Hepatocyte (in vitro differentiated cells): ENCODE measurements around the gene SLC39A7. TPM values are rescaled to one million over a fixed set of nuclear protein-coding genes. Genes with fewer than 3 reads are reported as not detected.

Source experiments
- DNase-seq: peaks from one replicate; pipeline ENCODE4 v3.0.0-alpha.2; 2016; ENCODE audit warnings: low spot score
- H2AFZ ChIP-seq: fragments of 200-600 bp; sonication (generic); 2 replicates; pipeline ENCODE4 v1.6.0; 2016; ENCODE audit warnings: antibody characterized with exemption, mild to moderate bottlenecking
- H3K27ac ChIP-seq: fragments of 200-600 bp; sonication (generic); 2 replicates; pipeline ENCODE4 v1.5.1; 2016; ENCODE audit warnings: mild to moderate bottlenecking
- H3K27me3 ChIP-seq: fragments of 200-600 bp; sonication (generic); 2 replicates; pipeline ENCODE4 v1.6.1; 2016
- H3K36me3 ChIP-seq: fragments of 200-600 bp; sonication (generic); replicated peaks from 2 replicates; pipeline ENCODE4 v1.5.1; 2016; ENCODE audit warnings: low read depth; ENCODE audit not compliant: insufficient read depth
- H3K4me1 ChIP-seq: fragments of 200-600 bp; sonication (generic); 2 replicates; pipeline ENCODE4 v1.5.1; 2016; ENCODE audit warnings: mild to moderate bottlenecking, moderate library complexity; ENCODE audit not compliant: insufficient read depth
- H3K4me2 ChIP-seq: fragments of 200-600 bp; sonication (generic); 2 replicates; pipeline ENCODE4 v1.6.0; 2016
- H3K4me3 ChIP-seq: fragments of 200-600 bp; sonication (generic); 2 replicates; pipeline ENCODE4 v1.5.1; 2016; ENCODE audit warnings: mild to moderate bottlenecking
- H3K79me2 ChIP-seq: fragments of 200-600 bp; sonication (generic); 2 replicates; pipeline ENCODE4 v1.6.0; 2017; ENCODE audit warnings: mild to moderate bottlenecking
- H3K9me2 ChIP-seq: fragments of 200-600 bp; sonication (generic); replicated peaks from 2 replicates; pipeline ENCODE4 v1.6.0; 2017; ENCODE audit warnings: mild to moderate bottlenecking; ENCODE audit not compliant: insufficient read depth
- H3K9me3 ChIP-seq: fragments of 200-600 bp; sonication (generic); 2 replicates; pipeline ENCODE4 v1.5.1; 2016; ENCODE audit warnings: low read depth, mild to moderate bottlenecking
- H4K20me1 ChIP-seq: fragments of 200-600 bp; sonication (generic); 2 replicates; pipeline ENCODE4 v1.6.0; 2016; ENCODE audit warnings: mild to moderate bottlenecking; ENCODE audit not compliant: insufficient read depth, poor library complexity, severe bottlenecking
- EZH2 ChIP-seq: fragments of 200-600 bp; sonication (generic); IDR thresholded peaks from 2 replicates; pipeline ENCODE4 v1.6.1; 2016; ENCODE audit warnings: antibody characterized with exemption, mild to moderate bottlenecking, borderline replicate concordance
- EZH2phosphoT487 ChIP-seq: fragments of 200-600 bp; sonication (generic); IDR thresholded peaks from one replicate; pipeline ENCODE4 v1.6.1; 2018; ENCODE audit warnings: antibody characterized with exemption, mild to moderate bottlenecking, low read depth, moderate library complexity; ENCODE audit not compliant: unreplicated experiment, severe bottlenecking
- WGBS: methylation state at CpG from one replicate; pipeline ENCODE4 v1.1.6; 2016; ENCODE audit warnings: low lambda C conversion rate; ENCODE audit errors: missing lambda C conversion rate; 5-methylcytosine and 5-hydroxymethylcytosine counted together
- polyA plus RNA-seq: library from polyadenylated mRNA; unstranded; fragments of >200 nt; fragmentation: Nextera tagmentation; extraction: Ambion mirVana; gene quantifications from 2 replicates; pipeline ENCODE4 v1.2.1, GENCODE V29; 2016
- total RNA-seq: library from RNA; depleted of rRNA; stranded (reverse); fragments of >200 nt; gene quantifications from 2 replicates; pipeline ENCODE4 v1.2.3, GENCODE V29; 2014
- TF ChIP-seq, protein P1 (sequence below): fragments of 200-600 bp; sonication (generic); IDR thresholded peaks from 2 replicates; pipeline ENCODE4 v1.5.1; 2016; ENCODE audit warnings: antibody characterized with exemption, mild to moderate bottlenecking; ENCODE audit not compliant: poor library complexity

Gene SLC39A7
- total and polyA plus RNA-seq, 2 experiments from 2014 or later, result 55.0 to 130 TPM

DNA sequence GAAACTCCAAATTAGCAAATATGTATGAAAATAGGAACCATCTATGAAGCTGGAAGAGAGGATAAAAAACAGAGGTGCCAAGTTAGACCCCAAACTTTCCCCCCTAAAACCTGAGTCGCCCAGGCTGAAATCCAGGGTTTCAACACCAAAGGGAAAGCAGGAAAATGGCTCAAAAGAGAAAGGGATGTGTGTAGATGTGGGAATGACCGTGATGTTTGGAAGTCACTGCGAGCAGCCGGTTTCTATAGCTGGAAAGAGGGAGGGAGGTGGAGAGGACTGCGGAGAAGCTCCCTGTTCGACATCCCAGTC is 12.1 kb downstream of the SLC39A7 start:
- H3K79me2 ChIP-seq, result peaks cover 4% of the 10 kb centered on the region
- WGBS, result 6% methylated on average over 6 of the region's 6 CpGs
- TF ChIP-seq EZH2 (no peak), EZH2phosphoT487 (no peak)
- TF ChIP-seq, protein P1, sequence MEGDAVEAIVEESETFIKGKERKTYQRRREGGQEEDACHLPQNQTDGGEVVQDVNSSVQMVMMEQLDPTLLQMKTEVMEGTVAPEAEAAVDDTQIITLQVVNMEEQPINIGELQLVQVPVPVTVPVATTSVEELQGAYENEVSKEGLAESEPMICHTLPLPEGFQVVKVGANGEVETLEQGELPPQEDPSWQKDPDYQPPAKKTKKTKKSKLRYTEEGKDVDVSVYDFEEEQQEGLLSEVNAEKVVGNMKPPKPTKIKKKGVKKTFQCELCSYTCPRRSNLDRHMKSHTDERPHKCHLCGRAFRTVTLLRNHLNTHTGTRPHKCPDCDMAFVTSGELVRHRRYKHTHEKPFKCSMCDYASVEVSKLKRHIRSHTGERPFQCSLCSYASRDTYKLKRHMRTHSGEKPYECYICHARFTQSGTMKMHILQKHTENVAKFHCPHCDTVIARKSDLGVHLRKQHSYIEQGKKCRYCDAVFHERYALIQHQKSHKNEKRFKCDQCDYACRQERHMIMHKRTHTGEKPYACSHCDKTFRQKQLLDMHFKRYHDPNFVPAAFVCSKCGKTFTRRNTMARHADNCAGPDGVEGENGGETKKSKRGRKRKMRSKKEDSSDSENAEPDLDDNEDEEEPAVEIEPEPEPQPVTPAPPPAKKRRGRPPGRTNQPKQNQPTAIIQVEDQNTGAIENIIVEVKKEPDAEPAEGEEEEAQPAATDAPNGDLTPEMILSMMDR, result no peak
- no peak for DNase-seq
- H3K4me3 ChIP-seq, result peak overlapping the region; percentile 47
- H3K9me2 ChIP-seq, result no peaks in the 10 kb centered on the region
- peak overlapping the region; percentile 8 for H3K27ac ChIP-seq
- peak overlapping the region; percentile 95 for H3K4me2 ChIP-seq
- no peaks in the 10 kb centered on the region for H4K20me1 ChIP-seq
- no peaks in the 10 kb centered on the region for H3K9me3 ChIP-seq
- H3K27me3 ChIP-seq, result peaks cover 5% of the 10 kb centered on the region
- peak overlapping the region; percentile 10 for H2AFZ ChIP-seq
- no peaks in the 10 kb centered on the region for H3K36me3 ChIP-seq
- H3K4me1 ChIP-seq, result peaks cover 18% of the 10 kb centered on the region

DNA sequence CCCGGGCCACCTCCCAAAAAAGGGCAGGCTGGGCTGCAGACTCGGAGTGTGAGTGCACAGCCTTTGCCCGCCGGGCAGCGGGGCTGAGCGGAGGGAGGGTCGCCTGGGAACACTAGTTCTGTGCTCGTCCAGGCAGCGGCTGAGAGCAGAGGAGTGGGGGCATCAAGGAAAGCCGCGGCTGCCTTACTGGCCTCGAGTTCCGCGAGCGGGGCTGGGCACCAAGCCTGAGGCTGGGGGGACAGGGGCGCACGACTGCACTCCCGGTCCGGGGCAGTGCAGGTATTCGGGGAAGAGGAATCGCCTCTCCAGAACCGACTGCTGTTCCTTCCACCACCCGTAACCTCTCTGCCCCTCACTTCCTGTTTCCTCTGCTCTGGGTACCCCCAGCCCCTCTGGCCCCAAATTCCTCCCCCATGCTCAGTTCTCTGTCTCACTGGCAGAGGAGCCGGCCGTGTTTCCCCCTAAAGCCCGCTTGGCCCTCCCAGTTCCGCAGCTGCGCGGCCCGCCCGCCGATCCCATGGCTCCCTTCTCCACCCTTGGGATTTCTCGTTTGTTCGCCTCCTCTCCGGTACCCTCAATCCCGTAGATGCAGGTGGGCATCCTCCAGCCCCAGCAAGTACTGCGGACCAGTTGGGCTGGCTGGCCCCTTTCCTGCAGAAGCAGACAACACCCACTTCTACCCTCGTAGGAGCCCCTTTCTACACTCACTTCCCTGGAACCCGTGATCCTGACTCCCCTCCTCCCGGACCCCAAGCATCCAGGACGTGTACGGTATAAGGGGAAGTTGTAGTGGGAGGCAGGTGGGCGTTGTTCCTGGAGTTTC is 12.7 kb downstream of the SLC39A7 start:
- DNase-seq, result no peak
- Histone ChIP-seq H3K36me3 (no peaks in the 10 kb centered on the region), H3K79me2 (peaks cover 4% of the 10 kb centered on the region), H3K4me3 (peak overlapping the region; percentile 47), H3K9me3 (no peaks in the 10 kb centered on the region), H3K9me2 (no peaks in the 10 kb centered on the region), H3K27me3 (peaks cover 5% of the 10 kb centered on the region), H3K27ac (peak overlapping the region; percentile 8), H4K20me1 (no peaks in the 10 kb centered on the region), H2AFZ (peak overlapping the region; percentile 40), H3K4me2 (peak overlapping the region; percentile 95), H3K4me1 (peaks cover 18% of the 10 kb centered on the region)
- 2% methylated on average over 28 of the region's 43 CpGs for WGBS
- no peak for TF ChIP-seq EZH2phosphoT487
- no peak for TF ChIP-seq EZH2
- TF ChIP-seq, protein P1, result no peak

DNA sequence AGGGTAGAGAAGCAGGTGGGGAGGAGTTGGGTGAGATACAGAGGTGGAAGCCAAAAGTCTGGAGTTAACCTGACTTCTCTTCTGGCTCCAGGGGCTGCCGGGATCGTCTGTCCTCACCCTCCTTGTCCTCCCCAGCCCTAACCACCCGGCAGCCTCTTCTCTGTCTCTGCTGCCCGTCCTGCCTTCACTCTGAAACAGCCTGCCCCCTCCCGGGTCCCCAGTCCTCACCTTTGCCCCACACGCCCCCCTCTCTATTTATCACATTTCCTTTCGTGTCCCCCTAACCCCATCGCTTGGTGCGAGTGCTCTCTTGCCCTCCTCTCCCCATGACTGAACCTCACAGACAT is 13.3 kb downstream of the SLC39A7 start:
- no peaks in the 10 kb centered on the region for H4K20me1 ChIP-seq
- H3K9me2 ChIP-seq, result no peaks in the 10 kb centered on the region
- TF ChIP-seq EZH2phosphoT487, result no peak
- TF ChIP-seq, protein P1, result no peak
- TF ChIP-seq EZH2, result no peak
- H3K27me3 ChIP-seq, result peaks cover 5% of the 10 kb centered on the region
- no peak overlapping the region for H3K27ac ChIP-seq
- H3K36me3 ChIP-seq, result no peaks in the 10 kb centered on the region
- peaks cover 3% of the 10 kb centered on the region for H3K79me2 ChIP-seq
- H3K4me2 ChIP-seq, result peak overlapping the region; percentile 95
- peak overlapping the region; percentile 40 for H2AFZ ChIP-seq
- 45% methylated on average over 6 of the region's 9 CpGs for WGBS
- H3K9me3 ChIP-seq, result no peaks in the 10 kb centered on the region
- no peak for DNase-seq
- H3K4me1 ChIP-seq, result peaks cover 16% of the 10 kb centered on the region
- H3K4me3 ChIP-seq, result peak overlapping the region; percentile 47
